ENCODE measurements around the gene FAM53B.
A peak's percentile ranks its signal among the peaks of the same experiment; 100 is the strongest.

The FAM53B gene

DNA sequence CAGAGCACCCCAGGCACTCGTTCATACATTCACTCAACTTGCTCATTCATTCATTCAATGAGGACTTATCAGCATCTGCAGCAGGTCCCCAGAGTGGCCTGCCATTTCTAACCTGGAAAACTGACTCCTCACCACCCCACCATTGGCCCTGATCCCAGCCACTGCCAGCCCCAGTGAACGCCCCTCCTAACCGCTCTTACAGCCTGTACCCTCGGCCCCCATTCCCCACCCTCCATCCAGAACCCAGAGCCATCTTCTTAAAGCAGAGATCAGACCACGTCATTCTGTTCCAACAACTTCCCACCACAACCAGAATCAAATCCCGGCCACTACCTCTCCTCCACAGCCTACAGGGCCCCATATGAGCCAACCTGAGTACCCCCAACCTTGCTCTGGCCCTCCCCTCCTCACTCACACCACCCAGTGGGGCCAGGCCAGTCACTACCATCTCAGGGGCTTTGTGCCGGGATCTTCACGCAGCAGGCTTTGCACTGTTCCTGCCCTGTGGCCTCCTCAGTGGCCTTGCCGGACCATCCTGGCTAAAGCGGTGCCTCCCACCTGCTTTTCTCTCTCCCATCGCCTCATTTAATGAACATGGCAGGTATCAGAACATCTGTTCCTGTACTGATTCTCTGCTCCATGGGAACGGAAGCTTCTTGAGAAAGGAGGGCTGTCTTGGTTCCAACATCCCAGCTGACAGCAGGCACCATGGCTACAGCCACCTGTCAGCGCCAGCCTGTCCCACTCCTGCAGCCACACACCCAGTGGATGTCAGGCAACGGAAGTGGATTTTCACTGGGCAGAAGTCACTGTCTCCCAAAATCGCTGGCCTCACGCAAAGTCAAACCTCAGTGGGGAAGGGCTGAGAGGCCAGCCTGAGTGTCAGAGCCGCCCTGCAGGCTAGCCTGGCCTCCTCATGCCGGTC is 45.4 kb downstream of the FAM53B start:
- no peak for DNase-seq

- DNase-seq: peak in 1 of 58 donors; percentile 38
Measured at GRCh38 chr10:124697837-124698544, 46.2 kb downstream of the FAM53B start.

GRCh38 chr10:124697443-124697836 is 46.7 kb downstream of the FAM53B start:
- DNase-seq: no peak

GRCh38 chr10:124696446-124697392 is 47.5 kb downstream of the FAM53B start:
- no peak for DNase-seq

- DNase-seq: no peak
Measured at GRCh38 chr10:124695259-124695658, 48.9 kb downstream of the FAM53B start.

DNA sequence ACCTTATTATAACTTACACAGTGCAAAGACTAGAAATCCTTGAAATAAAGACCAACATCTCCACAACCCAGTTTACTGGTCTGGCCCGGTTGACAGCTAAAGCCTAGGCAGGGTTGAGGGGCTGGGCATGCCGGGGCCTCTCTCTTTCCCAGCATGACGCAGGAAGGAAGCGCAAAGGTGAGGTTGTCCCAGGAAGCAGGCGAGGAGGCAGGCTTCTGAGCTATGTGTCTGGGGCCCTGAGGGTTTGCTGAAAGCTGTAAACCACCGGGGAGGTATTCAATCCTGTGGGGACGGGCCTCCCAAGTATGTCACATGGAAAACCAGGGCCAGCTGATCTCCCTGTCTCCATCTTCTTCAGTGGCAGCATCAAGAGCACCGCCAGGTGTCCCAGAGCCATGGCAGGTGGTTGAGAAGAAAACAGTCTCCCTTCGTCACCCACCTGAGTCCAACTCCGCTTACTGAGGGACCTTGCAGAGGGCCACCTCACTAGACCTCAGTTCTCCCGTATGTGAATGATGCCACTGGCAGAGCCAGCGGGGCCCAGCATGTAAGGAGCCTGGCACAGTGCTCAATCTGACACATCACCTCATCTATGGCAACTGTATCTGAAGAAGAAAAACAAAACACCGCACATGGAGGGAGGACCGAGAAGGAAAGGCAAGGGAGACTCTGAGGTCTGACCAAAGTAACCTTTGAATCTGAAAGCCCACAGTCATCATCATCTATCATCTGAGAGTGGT is 49.5 kb downstream of the FAM53B start:
- DNase-seq: no peak

DNA sequence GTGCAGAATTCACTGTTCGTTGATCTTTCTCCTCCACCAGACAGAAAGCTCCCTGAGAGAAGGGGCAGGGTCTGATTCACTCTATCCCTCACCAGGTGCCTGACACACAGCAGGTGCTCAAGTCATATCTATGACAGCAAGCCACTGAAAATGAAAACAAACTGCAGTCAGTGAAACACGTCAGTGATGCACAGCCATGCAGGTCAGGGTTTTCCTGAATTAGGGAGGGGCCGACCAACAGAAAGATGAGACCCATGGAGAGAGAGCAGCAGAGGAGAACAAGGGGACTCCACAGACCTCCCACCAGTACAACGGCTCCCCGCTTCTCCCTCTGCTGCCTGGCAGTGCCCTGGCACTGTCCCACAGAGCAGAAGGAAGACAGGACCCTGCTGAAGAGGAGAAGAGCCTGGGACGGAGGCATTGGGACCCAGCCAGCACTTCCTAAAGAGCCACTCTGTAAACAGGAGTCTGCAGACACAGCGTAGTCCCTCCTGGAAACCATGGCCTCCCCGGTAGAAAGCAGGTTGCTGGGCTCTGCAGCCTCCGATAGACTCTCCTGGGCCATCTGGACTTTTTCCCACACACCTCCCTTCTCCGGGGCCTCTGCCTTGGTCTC is 50.3 kb downstream of the FAM53B start:
- DNase-seq: peak in 10 of 58 donors; percentile 23 to 69 (median 52)

GRCh38 chr10:124693396-124693795 is 50.8 kb downstream of the FAM53B start:
- no peak for DNase-seq

DNA sequence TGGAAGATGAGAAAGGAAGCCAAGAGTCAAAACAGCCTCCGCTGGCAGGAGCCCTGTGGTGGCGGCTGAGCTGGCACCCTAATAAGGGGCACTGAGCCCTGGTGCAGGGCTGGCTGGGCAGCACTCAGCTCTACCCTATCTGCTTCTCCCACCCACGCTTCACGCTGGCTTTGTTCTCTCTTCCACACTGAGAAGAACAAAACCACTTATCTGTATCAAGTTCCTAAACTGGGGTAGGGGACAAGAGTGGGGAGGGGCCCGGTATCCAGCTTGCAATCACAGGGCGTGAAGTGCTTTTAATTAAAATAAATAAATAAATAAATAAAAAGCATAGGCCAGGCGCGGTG is 52.1 kb downstream of the FAM53B start:
- DNase-seq: no peak

DNA sequence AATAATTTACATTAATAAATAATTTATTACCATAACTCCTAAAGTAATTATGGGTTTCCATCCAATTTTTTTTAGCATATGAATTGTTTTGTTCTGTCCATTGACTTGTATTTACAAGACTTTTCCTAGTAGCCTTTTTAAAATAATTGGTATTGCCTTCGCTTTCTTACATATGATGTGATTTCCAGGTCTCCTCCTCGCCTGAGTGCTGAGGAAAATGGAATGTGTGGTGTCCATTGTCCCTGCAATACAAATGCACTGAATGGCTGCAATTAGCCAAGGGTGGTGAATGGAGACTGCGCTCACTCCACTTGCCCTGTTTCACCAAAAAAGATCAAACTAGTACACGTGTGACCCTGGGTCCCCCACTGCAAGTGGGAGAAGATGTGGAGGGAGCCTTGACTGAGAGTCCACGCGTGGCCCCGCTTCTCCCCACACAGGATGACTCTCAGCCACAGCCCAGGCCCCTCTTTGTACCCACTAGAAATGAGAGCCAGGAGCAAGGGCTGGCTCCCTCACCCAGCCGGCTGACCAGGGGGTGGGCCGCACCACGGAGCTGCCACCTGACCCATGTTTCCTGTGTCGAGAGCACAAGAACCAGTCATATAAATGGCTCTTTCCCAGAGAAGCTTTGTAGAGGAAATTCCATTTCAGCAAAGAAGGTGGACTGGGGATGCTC is 52.6 kb downstream of the FAM53B start:
- peak in 1 of 58 donors; percentile 28 for DNase-seq

DNA sequence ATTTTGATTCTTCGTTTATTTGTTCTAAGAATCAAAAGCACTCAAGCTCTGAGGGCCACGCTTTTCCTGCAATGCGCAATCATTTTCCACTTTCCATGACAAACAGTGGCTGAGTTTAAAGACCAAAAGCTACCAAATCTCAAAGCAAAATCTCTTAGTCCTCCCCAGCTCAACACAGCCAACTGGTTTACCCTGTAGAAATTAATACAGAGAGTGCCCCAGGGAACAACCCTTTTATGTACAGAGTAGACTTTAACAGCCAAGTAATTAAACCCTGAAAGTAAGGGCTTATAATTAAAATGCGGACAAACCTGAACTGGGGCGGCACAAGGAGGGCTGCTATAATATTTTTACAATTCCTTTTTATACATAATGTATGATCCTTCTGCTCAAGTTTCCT is 53.2 kb downstream of the FAM53B start:
- DNase-seq: no peak

DNA sequence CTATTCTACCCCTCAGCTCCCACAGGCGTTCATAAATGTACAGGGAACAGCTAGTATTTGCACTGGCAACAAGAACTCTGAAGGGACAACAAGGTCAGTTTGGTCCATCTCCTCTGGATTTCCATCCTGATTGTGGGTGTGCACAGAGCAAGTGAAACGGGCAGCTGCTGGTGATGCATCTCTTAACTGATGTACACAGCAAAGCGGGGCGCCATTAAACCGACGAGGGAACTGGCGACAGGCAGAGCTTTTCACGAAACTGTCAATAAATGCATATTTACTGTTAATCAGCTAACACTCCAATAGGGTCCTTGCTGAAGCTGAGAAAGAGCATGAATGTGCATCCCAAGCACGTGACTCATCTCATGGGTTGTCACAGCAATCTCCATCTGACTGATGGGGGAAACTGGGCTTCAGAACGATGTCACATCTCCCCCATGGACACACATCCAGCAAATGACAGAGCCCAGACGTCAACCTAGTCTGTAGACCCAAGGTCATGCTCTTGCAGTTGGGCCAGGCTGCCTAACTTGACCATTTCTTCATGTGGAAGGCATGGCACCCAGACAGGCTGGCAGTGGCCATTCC is 54.2 kb downstream of the FAM53B start:
- no peak for DNase-seq

GRCh38 chr10:124688889-124689670 is 55.1 kb downstream of the FAM53B start:
- no peak for DNase-seq

DNA sequence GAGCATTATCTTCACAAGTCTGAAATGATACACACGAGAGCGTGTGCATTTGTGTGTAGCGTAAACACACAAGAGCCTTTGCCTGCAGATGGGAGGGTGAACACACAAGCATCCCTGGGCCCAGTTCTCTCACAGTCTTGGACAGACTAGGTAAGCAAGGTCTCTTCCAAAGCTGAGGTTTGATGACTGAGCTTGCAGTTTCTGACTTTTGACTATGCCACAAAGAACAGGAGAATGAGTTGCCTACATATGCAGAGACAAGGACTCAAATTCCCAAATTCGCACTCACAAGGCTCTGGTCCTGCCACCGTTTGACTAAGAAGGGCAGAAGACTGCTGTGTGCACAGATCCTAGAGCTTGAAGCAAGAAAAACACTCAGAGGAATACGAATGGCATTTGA is 55.8 kb downstream of the FAM53B start:
- DNase-seq: no peak

- peak in 44 of 58 donors; percentile 23 to 92 (median 72) for DNase-seq
Measured at GRCh38 chr10:124686707-124687376, 57.3 kb downstream of the FAM53B start.

DNA sequence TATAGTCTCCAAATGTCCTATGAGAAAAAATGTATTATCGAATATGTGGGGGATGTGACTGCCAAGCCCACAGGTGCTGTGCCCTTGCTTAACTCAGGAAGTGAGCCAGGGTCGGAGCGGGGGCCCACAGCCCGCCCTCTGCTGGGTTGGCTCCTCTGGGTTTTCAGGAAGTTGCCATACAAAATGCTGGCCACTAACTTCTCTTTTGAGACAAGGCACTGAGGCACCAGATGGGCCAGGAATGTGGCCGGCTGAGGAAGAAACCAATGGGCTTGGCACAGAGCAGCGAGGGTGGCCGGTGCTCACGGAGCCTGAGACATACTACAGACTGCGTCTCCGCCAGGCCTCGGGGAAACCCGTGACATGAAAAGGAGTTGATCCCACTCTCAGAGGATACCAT is 58.9 kb downstream of the FAM53B start:
- DNase-seq: peak in 33 of 58 donors; percentile 27 to 74 (median 57)

- DNase-seq: peak in 1 of 58 donors; percentile 53
Measured at GRCh38 chr10:124683814-124684213, 60.4 kb downstream of the FAM53B start.
